Endothelial cell of umbilical vein (primary cell): Measurements from ENCODE around the gene MTFMT. TPM values are rescaled to one million over a fixed set of nuclear protein-coding genes. Genes with fewer than 3 reads are reported as not detected.

Source experiments
- BruUV-seq: library from RNA; stranded (reverse); fragments of 400-500 nt; replicated peaks from 2 replicates; lab custom pipeline; 2021; lab: Mats Ljungman, UMichigan
- CTCF ChIA-PET: fragments of 300-600, 350-600 bp; sonication (Branson Sonifier 250); formaldehyde crosslinking; loops from one replicate; lab custom pipeline; 2021; ENCODE audit warnings: antibody characterized with exemption, inconsistent platforms; lab: Charles Lee
- POLR2A ChIA-PET: fragments of 300-600, 350-600 bp; sonication (Branson Sonifier 250); formaldehyde crosslinking; loops from one replicate; lab custom pipeline; 2021; ENCODE audit warnings: antibody characterized with exemption, inconsistent platforms; lab: Charles Lee
- DNase-seq: peaks from one replicate; pipeline ENCODE4 v3.0.0-alpha.2; 2011; ENCODE audit warnings: low read depth, low spot score
- FAIRE-seq: peaks from 2 replicates; lab custom pipeline; 2011; peaks lifted over from hg19 to GRCh38; lab: Jason Lieb, UNC
- H2AFZ ChIP-seq: 2 replicates; pipeline ENCODE4 v1.6.0; 2012; ENCODE audit warnings: low read depth, low read length, control low read depth, inconsistent platforms
- H3K27ac ChIP-seq: 2 replicates; pipeline ENCODE4 v1.5.1; 2011; ENCODE audit warnings: low read depth, mild to moderate bottlenecking, control low read depth, low read length, moderate library complexity; ENCODE audit not compliant: insufficient read depth
- H3K27me3 ChIP-seq, 2 experiments: 2 replicates each; pipeline versions ENCODE4 v1.6.0 to v1.6.1; 2011; ENCODE audit warnings: low read length in 2 of 2, mixed read lengths in 1 of 2; ENCODE audit not compliant: control insufficient read depth in 2 of 2, insufficient read depth in 2 of 2
- H3K36me3 ChIP-seq, 2 experiments: 2 replicates in 1 of 2; 3 replicates in 1 of 2; pipeline ENCODE4 v1.5.1; 2011; ENCODE audit warnings: low read length in 2 of 2, mild to moderate bottlenecking in 1 of 2, moderate library complexity in 1 of 2; ENCODE audit not compliant: control insufficient read depth in 2 of 2, insufficient read depth in 2 of 2; ENCODE audit errors: extremely low read depth in 1 of 2
- H3K4me1 ChIP-seq: 3 replicates; pipeline ENCODE4 v1.5.1; 2011; ENCODE audit warnings: mild to moderate bottlenecking, low read length; ENCODE audit not compliant: control insufficient read depth, insufficient read depth; ENCODE audit errors: extremely low read depth
- H3K4me2 ChIP-seq: 2 replicates; pipeline ENCODE4 v1.6.1; 2011; ENCODE audit warnings: low read length, control low read depth, mixed read lengths; ENCODE audit not compliant: insufficient read depth
- H3K4me3 ChIP-seq, 3 experiments: fragments of 200-600 bp in 1 of 3; sonication (generic), shearing (Covaris generic) in 1 of 3; replicated peaks in 1 of 3; 2 replicates each; pipeline ENCODE4 v1.5.1; 2011 to 2016; ENCODE audit warnings: control low read depth in 3 of 3, low read length in 3 of 3, mild to moderate bottlenecking in 2 of 3, inconsistent platforms in 1 of 3, low read depth in 1 of 3, moderate library complexity in 1 of 3; ENCODE audit not compliant: insufficient read depth in 1 of 3
- H3K79me2 ChIP-seq: 2 replicates; pipeline ENCODE4 v1.6.0; 2012; ENCODE audit warnings: low read length, inconsistent platforms; ENCODE audit not compliant: control insufficient read depth, insufficient read depth
- H3K9ac ChIP-seq: replicated peaks from 2 replicates; pipeline ENCODE3; 2011; ENCODE audit warnings: low read length, control low read depth; ENCODE audit not compliant: insufficient read depth; ENCODE audit errors: extremely low read depth
- H3K9me1 ChIP-seq: replicated peaks from 3 replicates; pipeline ENCODE4 v1.6.0; 2011; ENCODE audit warnings: mild to moderate bottlenecking, low read length; ENCODE audit not compliant: control insufficient read depth, insufficient read depth; ENCODE audit errors: extremely low read depth
- H3K9me3 ChIP-seq: replicated peaks from 2 replicates; pipeline ENCODE4 v1.5.1; 2012; ENCODE audit warnings: low read length, inconsistent platforms; ENCODE audit not compliant: control insufficient read depth, insufficient read depth
- H4K20me1 ChIP-seq: replicated peaks from 2 replicates; pipeline ENCODE3; 2011; ENCODE audit warnings: mild to moderate bottlenecking, low read length; ENCODE audit not compliant: control insufficient read depth, insufficient read depth; ENCODE audit errors: extremely low read depth
- JUN ChIP-seq: IDR thresholded peaks from 2 replicates; pipeline ENCODE4 v1.6.1; 2011; ENCODE audit warnings: borderline replicate concordance, low read depth; ENCODE audit not compliant: insufficient read length, insufficient read depth
- MYC ChIP-seq: IDR thresholded peaks from one replicate; pipeline ENCODE4 v1.6.1; 2011; ENCODE audit warnings: mild to moderate bottlenecking, low read depth, low read length
- POLR2A ChIP-seq: IDR thresholded peaks from 2 replicates; pipeline ENCODE4 v1.6.1; 2012; ENCODE audit warnings: low read depth, mild to moderate bottlenecking, control low read depth, low read length
- dilution Hi-C: fragments of 300-500 bp; cut with MboI; formaldehyde crosslinking; loops from one replicate; pipeline ENCODE4 v1.15.0; 2019; ENCODE audit warnings: low sequenced_read_pairs; ENCODE audit not compliant: extremely low pct_ligation_motif_present
- intact Hi-C: fragments of 100-400 bp; cut with micrococcal nuclease; formaldehyde crosslinking; loops from one replicate; pipeline ENCODE4 v1.10.0; 2022
- polyA plus RNA-seq, 4 experiments: library from polyadenylated mRNA; depleted of rRNA in 3 of 4; stranded (reverse) in 3 of 4; unstranded in 1 of 4; fragments of >200 nt; gene quantifications; 2 replicates each; pipeline versions ENCODE4 v1.2.1 to v1.2.3, GENCODE V29; 2011 to 2012; ENCODE audit warnings: missing spikeins in 1 of 4
- total RNA-seq: library from RNA; stranded (reverse); gene quantifications from 2 replicates; pipeline ENCODE4 v1.2.3, GENCODE V29; 2021
- TF ChIP-seq, protein P1 (sequence below): IDR thresholded peaks from 2 replicates; pipeline ENCODE4 v1.6.1; 2011; ENCODE audit not compliant: insufficient read depth, insufficient read length
- TF ChIP-seq, protein P2 (sequence below), 2 donors: IDR thresholded peaks; 1 replicate in 1 of 2; 2 replicates in 1 of 2; pipeline ENCODE4 v1.5.1; 2011; ENCODE audit warnings: low read length in 2 of 2, mild to moderate bottlenecking in 2 of 2, moderate library complexity in 2 of 2, control low read depth in 1 of 2, inconsistent platforms in 1 of 2, low read depth in 1 of 2; ENCODE audit not compliant: insufficient read depth in 1 of 2; ENCODE audit errors: extremely low read depth in 1 of 2

Gene MTFMT
- total and polyA plus RNA-seq, 2 donors (not counting 3 experiments of a cell fraction or from before 2014, with no cell fraction given) = 7.5 to 20.4 TPM

DNA sequence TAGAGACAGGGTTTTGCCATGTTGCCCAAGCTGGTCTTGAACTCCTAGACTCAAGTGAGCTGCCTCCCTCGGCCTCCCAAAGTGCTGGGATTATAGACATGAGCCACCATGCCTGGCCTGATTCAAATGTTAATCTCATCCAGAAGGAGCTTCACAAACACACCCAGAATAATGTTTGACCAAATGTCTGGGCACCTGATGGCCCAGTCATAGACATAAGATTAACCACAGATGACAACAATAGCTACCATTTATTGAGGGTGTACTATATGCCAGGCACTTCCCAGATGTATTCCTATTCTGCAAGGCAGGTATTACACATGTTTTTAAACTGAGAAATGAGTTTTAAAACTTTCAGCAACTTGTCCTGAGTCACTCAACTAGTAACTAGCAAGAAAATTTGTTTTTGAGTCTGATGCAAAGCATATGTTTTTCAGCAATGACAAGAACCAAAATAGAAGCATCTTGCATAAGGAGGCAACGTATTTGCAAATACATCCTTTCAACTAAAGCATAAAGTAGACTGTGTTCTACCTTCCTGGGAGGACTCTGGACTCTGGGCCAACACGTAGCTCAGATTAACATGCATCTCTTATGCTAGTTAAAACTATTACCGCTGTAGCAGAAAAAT, 31.6 kb downstream of the MTFMT start:
- Histone ChIP-seq H4K20me1 (no peaks in the 10 kb centered on the region), H3K4me3 (no peak overlapping the region), H3K36me3 (no peaks in the 10 kb centered on the region), H3K9ac (no peak overlapping the region), H2AFZ (no peak overlapping the region), H3K79me2 (no peaks in the 10 kb centered on the region), H3K9me1 (peaks cover 2% of the 10 kb centered on the region), H3K9me3 (no peaks in the 10 kb centered on the region), H3K27ac (no peak overlapping the region), H3K4me2 (no peak overlapping the region), H3K27me3 (no peaks in the 10 kb centered on the region), H3K4me1 (no peaks in the 10 kb centered on the region)
- FAIRE-seq (no peak), DNase-seq (no peak)
- no TSS peak for BruUV-seq
- TF ChIP-seq, protein P1, sequence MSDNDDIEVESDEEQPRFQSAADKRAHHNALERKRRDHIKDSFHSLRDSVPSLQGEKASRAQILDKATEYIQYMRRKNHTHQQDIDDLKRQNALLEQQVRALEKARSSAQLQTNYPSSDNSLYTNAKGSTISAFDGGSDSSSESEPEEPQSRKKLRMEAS = no peak
- TF ChIP-seq, protein P2, sequence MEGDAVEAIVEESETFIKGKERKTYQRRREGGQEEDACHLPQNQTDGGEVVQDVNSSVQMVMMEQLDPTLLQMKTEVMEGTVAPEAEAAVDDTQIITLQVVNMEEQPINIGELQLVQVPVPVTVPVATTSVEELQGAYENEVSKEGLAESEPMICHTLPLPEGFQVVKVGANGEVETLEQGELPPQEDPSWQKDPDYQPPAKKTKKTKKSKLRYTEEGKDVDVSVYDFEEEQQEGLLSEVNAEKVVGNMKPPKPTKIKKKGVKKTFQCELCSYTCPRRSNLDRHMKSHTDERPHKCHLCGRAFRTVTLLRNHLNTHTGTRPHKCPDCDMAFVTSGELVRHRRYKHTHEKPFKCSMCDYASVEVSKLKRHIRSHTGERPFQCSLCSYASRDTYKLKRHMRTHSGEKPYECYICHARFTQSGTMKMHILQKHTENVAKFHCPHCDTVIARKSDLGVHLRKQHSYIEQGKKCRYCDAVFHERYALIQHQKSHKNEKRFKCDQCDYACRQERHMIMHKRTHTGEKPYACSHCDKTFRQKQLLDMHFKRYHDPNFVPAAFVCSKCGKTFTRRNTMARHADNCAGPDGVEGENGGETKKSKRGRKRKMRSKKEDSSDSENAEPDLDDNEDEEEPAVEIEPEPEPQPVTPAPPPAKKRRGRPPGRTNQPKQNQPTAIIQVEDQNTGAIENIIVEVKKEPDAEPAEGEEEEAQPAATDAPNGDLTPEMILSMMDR (IDR thresholded peaks at IDR 0.05; ENCODE audit: extremely low read depth in 1 of 2, insufficient read depth in 1 of 2, low read depth in 1 of 2, low read length in 2 of 2) = no peak
- TF ChIP-seq MYC = no peak
- TF ChIP-seq POLR2A = no peak
- ChIA-PET POLR2A (no interaction called here), CTCF (interaction anchor here (1.0 kb wide), 1 partner anchor 21 kb away, joined by 3 read pairs; no protein-coding TSS in a partner anchor)
- dilution Hi-C loops (no loop called here), intact Hi-C loops (no loop called here)

DNA sequence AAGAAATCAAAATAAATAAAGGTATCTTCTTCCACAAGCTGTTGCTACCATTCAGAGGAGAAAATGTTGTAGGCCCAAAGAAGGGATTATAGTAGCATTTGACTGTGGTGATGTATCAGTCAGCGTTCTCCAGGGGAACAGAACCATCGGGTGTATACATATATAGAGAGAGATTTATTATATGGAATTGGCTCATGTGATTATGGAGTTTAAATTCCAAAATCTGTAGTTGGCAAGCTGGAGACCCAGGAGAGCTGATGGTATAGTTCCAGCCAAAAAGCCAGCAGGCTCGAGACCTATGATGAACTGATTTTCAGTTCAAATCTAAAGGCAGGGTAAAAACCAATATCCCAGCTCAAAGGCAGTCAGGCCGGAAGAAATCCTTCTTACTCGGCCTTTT, 32.4 kb downstream of the MTFMT start:
- TF ChIP-seq POLR2A (no peak), JUN (no peak)
- Histone ChIP-seq H3K27ac (no peak overlapping the region), H3K4me2 (no peak overlapping the region), H3K4me3 (no peak overlapping the region), H3K79me2 (no peaks in the 10 kb centered on the region), H3K9me1 (peaks cover 2% of the 10 kb centered on the region), H3K4me1 (no peaks in the 10 kb centered on the region), H3K36me3 (no peaks in the 10 kb centered on the region), H3K9me3 (no peaks in the 10 kb centered on the region), H2AFZ (no peak overlapping the region), H3K9ac (no peak overlapping the region), H4K20me1 (no peaks in the 10 kb centered on the region), H3K27me3 (no peaks in the 10 kb centered on the region)
- FAIRE-seq (no peak), DNase-seq (no peak)
- no TSS peak for BruUV-seq
- CTCF ChIA-PET = interaction anchor here (1.2 to 1.4 kb wide), 2 partner anchors 8 to 12 kb away, joined by 3 read pairs; no protein-coding TSS in a partner anchor
- dilution Hi-C loops (no loop called here), intact Hi-C loops (no loop called here)
- POLR2A ChIA-PET = no interaction called here
